ENCODE data around the gene SEMA3C.

GRCh38 chr7:80775897-80776296, 143.0 kb downstream of the SEMA3C start:
- TF ChIP-seq POLR2AphosphoS5 (IDR thresholded peaks at IDR 0.05; ENCODE audit: insufficient read depth, low read depth, low read length) (no peak), MAX (IDR thresholded peaks at IDR 0.05; ENCODE audit: insufficient read depth, insufficient read length) (no peak), POLR2A (IDR thresholded peaks at IDR 0.05; ENCODE audit: low read depth, low read length) (no peak), CTCF (IDR thresholded peaks at IDR 0.05; ENCODE audit: extremely low read depth in 1 of 2, insufficient read depth in 1 of 2, low read depth in 1 of 2, low read length in 2 of 2) (no peak), EZH2 (IDR thresholded peaks at IDR 0.05; ENCODE audit: borderline replicate concordance, low read depth, low read length, severe bottlenecking) (no peak), MYC (IDR thresholded peaks at IDR 0.05; ENCODE audit: low read depth, low read length) (no peak)
